SU-DHL-6 (cell line): Measurements from ENCODE around the gene RAD51B.
A peak's percentile ranks its signal among the peaks of the same experiment; 100 is the strongest.

ENCODE experiments used
- H2AFZ ChIP-seq: fragments of 200-600 bp; sonication (generic); 2 replicates; pipeline ENCODE4 v1.6.1; 2014; ENCODE audit warnings: low read depth, mild to moderate bottlenecking, moderate library complexity, mixed read lengths, antibody characterized with exemption, low read length; ENCODE audit not compliant: severe bottlenecking
- H3F3A ChIP-seq: fragments of 200-600 bp; shearing (Covaris generic); 2 replicates; pipeline ENCODE4 v1.6.0; 2016; ENCODE audit warnings: antibody characterized with exemption, mild to moderate bottlenecking; ENCODE audit not compliant: insufficient read depth
- H3K27ac ChIP-seq: fragments of 200-600 bp; sonication (generic); 2 replicates; pipeline ENCODE4 v1.5.1; 2016; ENCODE audit warnings: low read depth, mild to moderate bottlenecking, low read length, moderate library complexity, mixed read lengths
- H3K27me3 ChIP-seq: fragments of 200-600 bp; sonication (generic), shearing (Covaris generic); 2 replicates; pipeline ENCODE4 v1.6.0; 2014; ENCODE audit warnings: mild to moderate bottlenecking, low read length
- H3K36me3 ChIP-seq: fragments of 200-600 bp; sonication (generic); 2 replicates; pipeline ENCODE4 v1.6.1; 2014; ENCODE audit warnings: mild to moderate bottlenecking, low read length, mixed read lengths
- H3K4me2 ChIP-seq: fragments of 300-600, 200-600 bp; shearing (Covaris generic), sonication (generic); 2 replicates; pipeline ENCODE4 v1.6.0; 2014; ENCODE audit warnings: low read length, low read depth, mild to moderate bottlenecking; ENCODE audit not compliant: poor library complexity, severe bottlenecking
- H3K4me3 ChIP-seq: fragments of 200-600 bp; sonication (generic); 2 replicates; pipeline ENCODE4 v1.5.1; 2014; ENCODE audit warnings: antibody characterized with exemption, low read length, mild to moderate bottlenecking, mixed read lengths; ENCODE audit not compliant: insufficient read depth, poor library complexity, severe bottlenecking
- H3K79me2 ChIP-seq: fragments of 200-600 bp; sonication (generic); 2 replicates; pipeline ENCODE4 v1.6.1; 2014; ENCODE audit warnings: mild to moderate bottlenecking, low read length, moderate library complexity; ENCODE audit not compliant: insufficient read depth
- H3K9ac ChIP-seq: fragments of 200-600 bp; sonication (generic); 2 replicates; pipeline ENCODE4 v1.7.0; 2014; ENCODE audit warnings: mild to moderate bottlenecking, low read length
- H3K9me2 ChIP-seq: fragments of 200-600 bp; sonication (generic); replicated peaks from 2 replicates; pipeline ENCODE4 v1.6.1; 2014; ENCODE audit warnings: low read length; ENCODE audit not compliant: insufficient read depth
- H3K9me3 ChIP-seq: fragments of 200-600 bp; sonication (generic); 2 replicates; pipeline ENCODE4 v1.6.1; 2014; ENCODE audit warnings: low read length, mixed read lengths; ENCODE audit not compliant: insufficient read depth
- H4K20me1 ChIP-seq: fragments of 200-600 bp; sonication (generic); 2 replicates; pipeline ENCODE4 v1.6.1; 2014; ENCODE audit warnings: low read depth, mild to moderate bottlenecking, antibody characterized with exemption, low read length, moderate library complexity, mixed read lengths
- EZH2phosphoT487 ChIP-seq: fragments of 200-600 bp; sonication (generic), shearing (Covaris generic); conservative IDR thresholded peaks from 2 replicates; pipeline ENCODE4 v1.6.1; 2018; ENCODE audit warnings: mild to moderate bottlenecking, antibody characterized with exemption, low read length, moderate library complexity, mixed read lengths
- TF ChIP-seq, protein P1 (sequence below): fragments of 200-600 bp; sonication (generic); IDR thresholded peaks from one replicate; pipeline ENCODE4 v1.5.1; 2017; ENCODE audit warnings: antibody characterized with exemption, mild to moderate bottlenecking, low read length, moderate library complexity; ENCODE audit not compliant: insufficient read depth, poor library complexity, severe bottlenecking

Gene RAD51B

DNA sequence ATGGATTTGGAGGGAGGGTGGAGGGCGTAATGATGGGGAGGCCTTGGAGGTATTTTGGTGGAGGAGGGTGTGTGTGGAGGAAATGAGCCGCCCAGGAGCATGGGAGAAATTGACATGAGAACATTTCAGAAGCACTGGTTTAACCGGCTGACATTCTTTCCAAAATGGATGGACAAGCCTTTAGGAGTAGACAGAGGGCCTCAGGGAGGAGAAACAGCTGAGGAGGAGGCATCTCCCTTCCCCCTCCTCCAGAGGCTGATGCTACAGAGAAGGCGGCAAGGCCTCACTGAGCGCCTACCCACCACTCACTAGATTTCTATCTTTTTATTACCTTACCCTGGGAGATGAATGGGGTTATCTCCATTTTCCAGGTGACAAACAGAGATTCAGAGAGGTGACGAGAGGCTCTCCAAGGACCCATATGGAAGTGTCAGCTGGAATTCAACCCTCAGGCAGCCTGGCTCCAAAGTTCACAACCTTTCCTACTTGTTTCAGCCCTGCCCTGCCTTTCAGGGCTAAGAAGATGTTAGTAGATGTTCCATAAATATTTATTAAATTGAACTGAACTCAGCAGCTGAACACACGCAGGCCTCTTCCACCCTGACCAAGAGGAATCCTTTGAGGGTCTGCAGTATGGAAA, 683.7 kb downstream of the RAD51B start:
- no peak for TF ChIP-seq EZH2phosphoT487
- H3K9ac ChIP-seq = no peak overlapping the region
- no peaks in the 10 kb centered on the region for H3K36me3 ChIP-seq
- no peak overlapping the region for H2AFZ ChIP-seq
- no peaks in the 10 kb centered on the region for H3K79me2 ChIP-seq
- no peaks in the 10 kb centered on the region for H3K9me3 ChIP-seq
- H3K27ac ChIP-seq = no peak overlapping the region
- H3K27me3 ChIP-seq = no peaks in the 10 kb centered on the region
- no peak overlapping the region for H3K4me2 ChIP-seq
- H3K4me3 ChIP-seq = no peak overlapping the region
- H3F3A ChIP-seq = no peaks in the 10 kb centered on the region
- no peaks in the 10 kb centered on the region for H3K9me2 ChIP-seq
- H4K20me1 ChIP-seq = no peaks in the 10 kb centered on the region

DNA sequence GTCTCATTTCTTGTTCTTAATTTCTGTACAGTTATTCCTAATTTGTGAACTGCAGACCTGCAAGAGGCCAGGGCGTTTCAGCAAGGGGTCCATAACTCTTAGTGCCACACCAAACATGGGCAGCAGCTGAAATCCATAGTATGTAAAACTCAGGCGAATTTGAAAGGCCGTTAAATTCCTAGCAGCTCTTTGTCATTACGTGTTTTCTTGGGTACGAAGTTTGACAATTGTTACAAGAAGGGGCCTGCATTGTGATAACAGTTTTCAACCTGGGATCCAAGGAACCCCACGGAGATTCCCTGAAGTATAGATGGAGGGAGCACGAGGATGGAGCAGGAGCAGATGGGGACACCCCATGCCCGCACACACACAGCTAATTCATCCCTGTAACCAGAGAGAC, 685.3 kb downstream of the RAD51B start:
- no peak overlapping the region for H3K4me3 ChIP-seq
- no peaks in the 10 kb centered on the region for H3K27me3 ChIP-seq
- H3K9me3 ChIP-seq = no peaks in the 10 kb centered on the region
- H4K20me1 ChIP-seq = no peaks in the 10 kb centered on the region
- no peak overlapping the region for H2AFZ ChIP-seq
- no peak overlapping the region for H3K4me2 ChIP-seq
- TF ChIP-seq, protein P1, sequence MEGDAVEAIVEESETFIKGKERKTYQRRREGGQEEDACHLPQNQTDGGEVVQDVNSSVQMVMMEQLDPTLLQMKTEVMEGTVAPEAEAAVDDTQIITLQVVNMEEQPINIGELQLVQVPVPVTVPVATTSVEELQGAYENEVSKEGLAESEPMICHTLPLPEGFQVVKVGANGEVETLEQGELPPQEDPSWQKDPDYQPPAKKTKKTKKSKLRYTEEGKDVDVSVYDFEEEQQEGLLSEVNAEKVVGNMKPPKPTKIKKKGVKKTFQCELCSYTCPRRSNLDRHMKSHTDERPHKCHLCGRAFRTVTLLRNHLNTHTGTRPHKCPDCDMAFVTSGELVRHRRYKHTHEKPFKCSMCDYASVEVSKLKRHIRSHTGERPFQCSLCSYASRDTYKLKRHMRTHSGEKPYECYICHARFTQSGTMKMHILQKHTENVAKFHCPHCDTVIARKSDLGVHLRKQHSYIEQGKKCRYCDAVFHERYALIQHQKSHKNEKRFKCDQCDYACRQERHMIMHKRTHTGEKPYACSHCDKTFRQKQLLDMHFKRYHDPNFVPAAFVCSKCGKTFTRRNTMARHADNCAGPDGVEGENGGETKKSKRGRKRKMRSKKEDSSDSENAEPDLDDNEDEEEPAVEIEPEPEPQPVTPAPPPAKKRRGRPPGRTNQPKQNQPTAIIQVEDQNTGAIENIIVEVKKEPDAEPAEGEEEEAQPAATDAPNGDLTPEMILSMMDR = no peak
- TF ChIP-seq EZH2phosphoT487 = no peak
- no peaks in the 10 kb centered on the region for H3F3A ChIP-seq
- H3K9me2 ChIP-seq = no peaks in the 10 kb centered on the region
- H3K27ac ChIP-seq = no peak overlapping the region
- no peaks in the 10 kb centered on the region for H3K36me3 ChIP-seq
- no peak overlapping the region for H3K9ac ChIP-seq
- no peaks in the 10 kb centered on the region for H3K79me2 ChIP-seq

DNA sequence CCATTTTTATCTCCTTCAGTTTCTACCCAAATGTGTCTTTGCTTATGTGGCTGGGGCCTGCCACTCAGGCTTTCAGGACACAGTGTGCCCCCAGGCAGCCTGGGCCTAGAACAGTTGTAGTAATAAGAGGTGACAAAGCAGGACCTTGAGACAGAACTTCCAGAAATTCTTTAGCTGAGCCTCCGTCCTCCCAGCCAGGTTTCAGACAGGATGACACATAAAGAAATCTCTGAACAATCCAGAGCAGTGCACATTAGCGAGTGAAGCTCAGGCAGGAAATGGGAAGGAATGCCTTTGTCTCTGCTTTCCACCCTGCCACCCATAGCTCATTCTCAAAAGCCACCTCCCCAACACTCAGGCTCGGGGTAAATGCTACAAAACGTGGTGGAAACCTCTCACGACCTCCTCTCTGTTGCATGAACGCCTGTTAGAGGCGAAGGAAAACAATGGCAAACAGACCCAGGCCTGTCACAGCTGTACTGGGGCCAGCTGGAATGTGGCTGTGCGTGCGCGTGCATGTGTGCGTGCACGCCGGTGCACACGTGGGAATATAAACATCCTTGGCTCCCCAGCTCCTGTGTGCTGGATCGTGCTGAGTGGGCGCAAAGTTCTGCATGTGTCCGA, 686.6 kb downstream of the RAD51B start:
- Histone ChIP-seq H3K36me3 (no peaks in the 10 kb centered on the region), H2AFZ (no peak overlapping the region), H3K4me3 (no peak overlapping the region), H3F3A (no peaks in the 10 kb centered on the region), H3K9me3 (no peaks in the 10 kb centered on the region), H3K9ac (peak overlapping the region; percentile 9; the same call in 1 of the 2 replicates), H3K27me3 (no peaks in the 10 kb centered on the region), H4K20me1 (no peaks in the 10 kb centered on the region), H3K27ac (peak overlapping the region; percentile 53), H3K9me2 (no peaks in the 10 kb centered on the region), H3K79me2 (no peaks in the 10 kb centered on the region), H3K4me2 (peak overlapping the region; percentile 26)
- TF ChIP-seq, protein P1 = no peak
- TF ChIP-seq EZH2phosphoT487 = no peak

DNA sequence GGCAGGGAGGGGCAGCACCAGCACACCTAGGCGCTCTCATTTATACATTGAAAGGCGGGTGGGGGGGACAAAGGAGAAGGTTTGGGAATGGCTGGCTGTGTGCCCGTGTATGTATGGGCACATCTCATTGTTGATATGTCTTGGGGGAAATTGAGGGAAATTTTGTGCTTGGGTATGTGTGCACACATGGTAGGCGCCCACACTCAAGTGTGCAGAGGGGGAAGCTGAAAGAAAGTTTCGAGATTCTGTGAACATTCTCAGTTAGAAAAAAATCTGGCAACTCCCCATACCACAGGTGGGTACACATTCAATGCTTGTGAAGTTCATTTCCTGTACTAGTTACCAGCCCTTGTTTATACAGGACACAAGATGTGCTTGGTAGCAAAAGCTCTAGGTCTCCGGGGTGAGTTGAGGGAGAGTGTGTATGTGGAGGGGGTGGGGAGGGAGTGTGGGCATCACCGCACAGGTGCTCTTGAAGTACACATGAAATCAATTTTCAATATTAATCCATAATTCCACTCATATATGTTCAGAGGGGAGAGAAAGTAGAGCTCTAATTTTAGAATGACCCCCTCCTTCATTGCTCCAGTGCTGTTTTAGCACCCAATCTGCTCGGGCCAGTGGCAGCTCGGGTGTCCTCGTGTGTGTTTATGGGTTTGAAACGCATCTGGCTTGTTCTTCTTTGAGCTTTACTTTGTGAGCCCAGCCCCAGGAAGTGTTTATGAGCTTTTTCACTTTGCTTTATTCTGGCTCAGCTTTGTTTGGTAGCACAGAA, 687.3 kb downstream of the RAD51B start:
- H3K4me2 ChIP-seq = peak overlapping the region; percentile 26
- no peaks in the 10 kb centered on the region for H3K79me2 ChIP-seq
- no peaks in the 10 kb centered on the region for H3F3A ChIP-seq
- H3K9ac ChIP-seq = peak overlapping the region; percentile 9; the same call in 1 of the 2 replicates
- no peaks in the 10 kb centered on the region for H3K27me3 ChIP-seq
- TF ChIP-seq, protein P1 = no peak
- no peak for TF ChIP-seq EZH2phosphoT487
- H3K4me3 ChIP-seq = no peak overlapping the region
- no peak overlapping the region for H2AFZ ChIP-seq
- no peaks in the 10 kb centered on the region for H4K20me1 ChIP-seq
- no peaks in the 10 kb centered on the region for H3K9me2 ChIP-seq
- peak overlapping the region; percentile 53 for H3K27ac ChIP-seq
- H3K36me3 ChIP-seq = no peaks in the 10 kb centered on the region
- no peaks in the 10 kb centered on the region for H3K9me3 ChIP-seq
